ENCODE data around the gene HEATR3.

- TF ChIP-seq CTCF (IDR thresholded peaks at IDR 0.05) (peak in 1 of 5 experiments; percentile 8), POLR2A (IDR thresholded peaks at IDR 0.05) (no peak), EP300 (IDR thresholded peaks at IDR 0.05; ENCODE audit: low read depth) (no peak)
Observed at GRCh38 chr16:50066482-50067289, 916 bp downstream of the HEATR3 start.

Measured in transverse colon (tissue), 3 donors.